ENCODE data around the gene ERICH3.

The ERICH3 gene

DNA sequence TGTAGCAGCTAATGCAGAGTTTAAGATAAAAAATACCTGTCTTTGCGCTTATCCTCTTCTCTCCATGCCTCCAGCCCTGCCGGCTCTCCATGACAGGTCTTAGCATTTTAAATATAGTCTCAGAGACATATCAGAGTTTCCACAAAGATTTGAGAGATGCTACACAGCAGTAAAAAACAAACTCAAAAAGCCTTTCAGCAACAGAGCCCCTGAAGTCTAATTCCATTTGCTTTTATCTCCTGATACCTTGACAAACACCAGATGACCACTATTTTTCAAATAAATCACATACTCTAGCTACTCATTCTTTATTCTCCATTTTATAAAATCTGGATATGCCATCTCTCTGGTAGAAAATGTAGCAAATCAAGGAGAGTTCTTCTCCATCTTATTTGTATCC is 81.6 kb downstream of the ERICH3 start:
- TF ChIP-seq, protein P1, sequence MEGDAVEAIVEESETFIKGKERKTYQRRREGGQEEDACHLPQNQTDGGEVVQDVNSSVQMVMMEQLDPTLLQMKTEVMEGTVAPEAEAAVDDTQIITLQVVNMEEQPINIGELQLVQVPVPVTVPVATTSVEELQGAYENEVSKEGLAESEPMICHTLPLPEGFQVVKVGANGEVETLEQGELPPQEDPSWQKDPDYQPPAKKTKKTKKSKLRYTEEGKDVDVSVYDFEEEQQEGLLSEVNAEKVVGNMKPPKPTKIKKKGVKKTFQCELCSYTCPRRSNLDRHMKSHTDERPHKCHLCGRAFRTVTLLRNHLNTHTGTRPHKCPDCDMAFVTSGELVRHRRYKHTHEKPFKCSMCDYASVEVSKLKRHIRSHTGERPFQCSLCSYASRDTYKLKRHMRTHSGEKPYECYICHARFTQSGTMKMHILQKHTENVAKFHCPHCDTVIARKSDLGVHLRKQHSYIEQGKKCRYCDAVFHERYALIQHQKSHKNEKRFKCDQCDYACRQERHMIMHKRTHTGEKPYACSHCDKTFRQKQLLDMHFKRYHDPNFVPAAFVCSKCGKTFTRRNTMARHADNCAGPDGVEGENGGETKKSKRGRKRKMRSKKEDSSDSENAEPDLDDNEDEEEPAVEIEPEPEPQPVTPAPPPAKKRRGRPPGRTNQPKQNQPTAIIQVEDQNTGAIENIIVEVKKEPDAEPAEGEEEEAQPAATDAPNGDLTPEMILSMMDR (IDR thresholded peaks at IDR 0.05; ENCODE audit: insufficient read depth, low read length, missing control alignments), result no peak
- POLR2A ChIA-PET, result no interaction called here
- CTCF ChIA-PET, result no interaction called here
- H3K4me3 ChIP-seq (ENCODE audit: low read depth, low read length), result no peak overlapping the region
- DNase-seq (ENCODE audit: low read depth, low spot score), result no peak

- no peak overlapping the region for H3K4me3 ChIP-seq (ENCODE audit: low read depth, low read length)
- ChIA-PET CTCF (no interaction called here), POLR2A (no interaction called here)
- TF ChIP-seq, protein P1 (IDR thresholded peaks at IDR 0.05; ENCODE audit: insufficient read depth, low read length, missing control alignments), result no peak
- DNase-seq (ENCODE audit: low read depth, low spot score), result no peak
Observed at GRCh38 chr1:74590288-74590687, 83.3 kb downstream of the ERICH3 start.

DNA sequence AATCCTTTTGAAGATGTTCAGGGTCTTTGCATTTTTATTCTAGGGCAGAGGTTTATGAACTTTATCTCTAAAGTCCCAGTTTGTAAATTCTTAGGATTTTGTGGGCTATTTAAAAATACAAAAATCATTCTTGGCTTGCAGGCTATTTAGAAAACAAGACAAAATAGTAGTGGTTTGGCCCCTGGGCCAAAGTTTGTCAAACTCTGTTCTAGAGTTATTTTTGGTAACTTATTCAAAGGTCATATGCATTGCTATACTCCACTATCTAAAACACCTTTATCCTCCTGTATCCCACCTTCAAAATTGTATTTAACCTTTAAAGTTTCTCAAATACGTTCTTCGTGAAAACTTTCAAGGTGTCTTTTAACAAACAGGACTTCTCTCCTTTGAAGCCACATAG is 85.7 kb downstream of the ERICH3 start:
- ChIA-PET POLR2A (no interaction called here), CTCF (interaction anchor here (1.1 kb wide), 1 partner anchor 99 kb away, joined by 3 read pairs; no protein-coding TSS in a partner anchor)
- TF ChIP-seq, protein P1 (IDR thresholded peaks at IDR 0.05; ENCODE audit: insufficient read depth, low read length, missing control alignments), result no peak
- H3K4me3 ChIP-seq (ENCODE audit: low read depth, low read length), result no peak overlapping the region
- DNase-seq (ENCODE audit: low read depth, low spot score), result no peak

GRCh38 chr1:74586253-74586897 is 87.2 kb downstream of the ERICH3 start:
- POLR2A ChIA-PET, result no interaction called here
- CTCF ChIA-PET, result no interaction called here
- no peak overlapping the region for H3K4me3 ChIP-seq (ENCODE audit: low read depth, low read length)
- TF ChIP-seq, protein P1 (IDR thresholded peaks at IDR 0.05; ENCODE audit: insufficient read depth, low read length, missing control alignments), result no peak
- DNase-seq (ENCODE audit: low read depth, low spot score), result no peak

- ChIA-PET POLR2A (no interaction called here), CTCF (no interaction called here)
- TF ChIP-seq, protein P1 (IDR thresholded peaks at IDR 0.05; ENCODE audit: insufficient read depth, low read length, missing control alignments), result no peak
- no peak for DNase-seq (ENCODE audit: low read depth, low spot score)
- H3K4me3 ChIP-seq (ENCODE audit: low read depth, low read length), result no peak overlapping the region
Observed at GRCh38 chr1:74584185-74584584, 89.4 kb downstream of the ERICH3 start.

- H3K4me3 ChIP-seq (ENCODE audit: low read depth, low read length), result no peak overlapping the region
- CTCF ChIA-PET, result no interaction called here
- TF ChIP-seq, protein P1 (IDR thresholded peaks at IDR 0.05; ENCODE audit: insufficient read depth, low read length, missing control alignments), result no peak
- no peak for DNase-seq (ENCODE audit: low read depth, low spot score)
- POLR2A ChIA-PET, result no interaction called here
Observed at GRCh38 chr1:74583397-74583796, 90.2 kb downstream of the ERICH3 start.
